GM13976 (cell line): ENCODE results near the gene GMPR.
A peak's percentile ranks its signal among the peaks of the same experiment; 100 is the strongest.

Experiments
- DNase-seq: peaks from one replicate; pipeline ENCODE4 v3.0.0; 2012; ENCODE audit warnings: low spot score
- CTCF ChIP-seq: IDR thresholded peaks from 2 replicates; pipeline ENCODE4 v1.5.1; 2012; ENCODE audit warnings: borderline replicate concordance, mild to moderate bottlenecking; ENCODE audit not compliant: insufficient read depth; ENCODE audit errors: extremely low read depth, missing control alignments, control extremely low read depth
- in situ Hi-C: fragments of 300-500 bp; cut with MboI; formaldehyde crosslinking; loops from one replicate; pipeline ENCODE4 v1.12.0; 2022; ENCODE audit warnings: low sequenced_read_pairs, mixed read lengths, inconsistent platforms; ENCODE audit not compliant: unreplicated experiment

GMPR gene

GRCh38 chr6:16318953-16319720 lies 80.8 kb downstream of the GMPR start:
- no peak for TF ChIP-seq CTCF
- DNase-seq, result no peak
- in situ Hi-C loops, result no loop called here

GRCh38 chr6:16319813-16320532 lies 81.6 kb downstream of the GMPR start:
- no peak for TF ChIP-seq CTCF
- in situ Hi-C loops, result no loop called here
- DNase-seq, result peak; percentile 63

- no peak for DNase-seq
- in situ Hi-C loops, result no loop called here
- no peak for TF ChIP-seq CTCF
Measured at GRCh38 chr6:16320533-16321340, 82.3 kb downstream of the GMPR start.

- no peak for TF ChIP-seq CTCF
- in situ Hi-C loops, result no loop called here
- DNase-seq, result no peak
Measured at GRCh38 chr6:16321341-16321710, 82.9 kb downstream of the GMPR start.

- TF ChIP-seq CTCF, result no peak
- no peak for DNase-seq
- in situ Hi-C loops, result no loop called here
Measured at GRCh38 chr6:16321826-16322225, 83.4 kb downstream of the GMPR start.

- in situ Hi-C loops, result no loop called here
- no peak for TF ChIP-seq CTCF
- DNase-seq, result peak; percentile 83
Measured at GRCh38 chr6:16322666-16323312, 84.4 kb downstream of the GMPR start.
